HG03439 (cell line): ENCODE measurements around the gene MYO3B.

Source experiments
- ATAC-seq: cut with Tn5 transposase; IDR thresholded peaks from one replicate; pipeline ENCODE4 v1.9.1; 2021; ENCODE audit warnings: mild to moderate bottlenecking, moderate library complexity; ENCODE audit not compliant: unreplicated experiment

MYO3B gene

DNA sequence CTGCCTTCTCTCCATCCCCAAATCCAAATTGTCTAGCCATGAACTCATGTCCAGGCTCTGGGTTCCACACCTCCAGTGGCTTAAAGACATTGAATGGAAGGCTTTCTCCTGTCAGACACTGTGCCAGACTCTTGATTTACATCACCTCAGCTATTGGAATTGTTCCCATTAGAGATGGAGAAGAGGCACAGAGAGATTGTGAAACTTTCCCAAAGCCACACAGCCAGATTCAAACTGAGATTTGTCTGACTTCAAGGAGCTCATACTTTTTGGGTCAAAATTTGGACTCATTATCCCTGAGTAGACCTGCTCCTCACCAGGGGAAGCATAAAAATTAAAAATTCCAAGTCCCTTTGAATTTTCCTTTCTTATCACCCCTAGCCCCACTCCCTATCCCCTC, 18.9 kb upstream of the MYO3B start:
- no peak for ATAC-seq

DNA sequence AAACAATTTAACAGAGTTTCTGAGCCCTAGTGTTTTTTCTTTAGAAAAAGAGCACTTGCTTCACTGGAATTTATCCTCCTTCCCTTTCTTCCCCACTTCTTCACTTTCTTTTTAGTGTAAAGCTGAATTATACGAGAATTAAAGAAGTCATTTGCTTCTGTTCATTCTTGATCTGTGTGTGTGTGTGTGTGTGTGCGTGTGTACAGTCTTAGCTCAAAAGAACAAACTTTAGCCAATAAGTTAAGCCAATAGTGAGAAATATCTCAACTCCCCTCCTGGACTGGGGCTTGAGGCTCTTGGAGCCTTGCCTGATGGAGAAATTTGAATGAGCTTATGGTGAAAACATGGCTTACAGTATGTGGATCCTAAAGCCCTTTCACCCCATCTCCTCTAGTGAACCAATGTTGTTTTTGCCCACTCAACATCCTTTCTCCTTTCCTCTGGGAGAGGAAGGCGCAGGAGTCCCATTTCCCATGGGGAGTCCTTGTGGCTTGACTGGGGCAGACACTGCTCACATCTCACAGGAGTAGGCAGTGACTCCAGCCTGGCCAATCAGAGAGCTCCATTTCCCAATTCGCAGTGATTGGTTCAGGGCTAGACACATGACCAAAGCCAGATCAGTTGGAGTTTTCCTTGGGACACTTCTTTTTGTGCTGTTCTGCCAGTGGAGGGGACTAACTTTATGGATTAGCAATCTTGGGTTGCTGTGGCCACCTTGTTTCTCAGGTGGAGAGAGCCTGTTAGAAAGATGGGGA, 16.3 kb upstream of the MYO3B start:
- no peak for ATAC-seq

DNA sequence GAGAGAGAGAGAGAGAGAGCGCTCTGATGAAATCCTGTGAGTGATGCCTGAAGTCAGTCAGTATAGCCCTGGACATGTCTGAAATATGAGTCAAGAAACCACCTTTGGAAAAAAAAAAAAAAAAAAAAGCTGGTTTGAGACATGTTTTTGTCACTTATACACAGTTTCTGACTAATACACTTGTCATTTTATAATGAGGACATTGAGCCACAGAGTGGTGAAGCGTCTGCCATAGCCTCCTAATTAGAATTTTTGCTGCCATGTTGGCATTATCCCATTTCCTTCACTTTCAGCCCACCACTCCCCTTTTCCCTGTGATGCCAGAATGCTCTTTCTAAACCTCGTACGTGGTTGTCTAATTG, 15.7 kb upstream of the MYO3B start:
- ATAC-seq = no peak

DNA sequence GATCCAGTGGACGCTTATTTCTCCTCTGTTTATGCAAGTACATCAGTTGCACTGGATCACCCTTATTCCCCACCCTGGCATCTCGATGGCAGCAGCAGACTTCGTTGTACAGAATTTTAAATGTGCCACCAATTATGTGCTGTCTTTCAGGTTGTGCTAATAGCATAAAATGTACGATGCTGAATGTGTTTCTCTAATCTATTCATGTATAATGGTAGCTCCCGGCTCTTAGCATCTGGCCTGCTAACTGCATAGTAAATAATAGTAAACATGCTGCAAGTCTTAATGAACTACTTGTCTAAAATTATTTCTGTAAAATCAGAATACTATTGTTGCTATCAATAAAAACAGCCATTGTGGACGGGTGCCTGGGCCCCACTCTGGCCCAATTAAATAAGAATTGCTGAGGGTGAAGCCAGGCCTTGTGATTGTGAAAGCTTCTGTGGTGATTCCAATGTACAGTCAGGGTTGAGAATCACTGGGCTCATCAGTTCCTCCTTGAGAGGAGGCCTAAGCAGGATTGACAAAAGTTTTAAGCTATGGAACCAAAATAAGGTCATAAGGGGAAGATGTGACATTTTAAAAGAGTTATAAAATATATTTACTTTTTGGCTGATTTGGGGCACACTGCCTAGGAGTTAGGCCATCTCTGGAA, 14.4 kb upstream of the MYO3B start:
- no peak for ATAC-seq

DNA sequence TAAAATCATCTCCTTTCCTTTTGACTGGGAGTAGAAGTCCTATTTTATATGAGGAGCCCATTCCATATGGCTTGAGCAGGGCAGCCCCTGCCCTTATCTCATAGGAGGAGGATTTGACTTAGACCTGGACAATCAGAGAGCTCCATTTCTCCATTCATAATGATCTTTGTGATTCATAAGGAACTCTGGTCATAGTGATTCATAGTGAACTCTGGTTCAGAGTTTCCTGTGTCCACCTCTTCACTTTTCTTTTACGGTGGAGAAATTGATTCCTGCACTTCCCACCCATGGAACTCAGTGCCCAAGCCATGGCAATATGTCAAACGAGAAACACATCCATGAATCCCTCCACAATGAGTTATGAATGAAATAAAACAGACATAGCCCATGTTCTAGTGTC, 12.8 kb upstream of the MYO3B start:
- no peak for ATAC-seq

DNA sequence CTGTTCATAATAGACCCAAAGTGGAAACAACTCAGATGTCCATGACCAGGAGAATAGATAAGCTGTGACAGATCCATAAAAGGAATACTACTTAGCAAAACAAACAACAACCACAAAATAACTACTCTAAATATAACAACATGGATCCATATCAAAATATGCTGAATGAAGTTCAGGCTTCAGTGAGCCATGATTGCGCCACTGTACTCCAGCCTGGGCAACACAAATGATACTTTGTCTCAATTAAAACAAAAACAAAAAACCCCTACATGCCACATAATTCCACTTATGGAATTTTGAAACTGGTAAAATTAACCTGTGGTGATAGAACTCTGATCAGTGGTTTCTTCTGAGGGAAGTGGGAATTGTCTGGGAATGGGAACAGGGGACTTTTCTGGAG, 11.2 kb upstream of the MYO3B start:
- no peak for ATAC-seq

DNA sequence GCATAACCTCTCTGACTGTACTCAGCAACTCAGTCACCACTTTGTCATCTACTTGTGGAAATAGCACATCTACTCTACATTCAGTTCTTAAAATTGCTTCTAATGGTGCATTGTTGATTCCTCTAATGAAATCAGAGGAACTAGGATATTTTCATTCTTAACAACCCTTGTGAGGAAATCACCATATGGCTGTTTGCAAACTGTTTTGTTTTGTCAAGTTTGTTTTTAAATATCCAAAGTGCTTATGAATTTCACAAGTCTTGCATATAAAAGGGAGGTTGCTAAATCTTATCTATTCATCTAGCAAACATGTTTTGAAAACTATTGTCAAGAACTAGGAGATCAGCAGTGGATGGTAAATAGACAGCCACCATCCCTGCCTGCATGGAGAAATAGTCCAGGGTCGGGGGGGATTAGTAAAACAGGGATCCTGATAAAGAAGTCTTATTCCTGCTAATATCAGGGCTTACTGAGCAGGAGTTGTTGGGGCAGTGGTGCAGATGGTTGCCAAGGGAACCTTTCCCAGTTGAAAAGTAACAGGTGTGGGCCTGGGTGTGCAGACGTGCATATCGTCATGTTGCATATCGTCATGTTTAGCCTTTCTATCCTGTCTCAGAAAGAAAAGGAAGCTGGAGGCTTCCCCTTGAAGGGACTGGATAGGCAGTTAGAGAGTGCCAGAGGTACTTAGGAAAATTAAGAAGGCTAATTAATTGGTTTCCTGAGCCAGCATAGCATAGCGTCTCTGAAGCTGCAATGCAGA, 7.5 kb upstream of the MYO3B start:
- ATAC-seq = no peak

DNA sequence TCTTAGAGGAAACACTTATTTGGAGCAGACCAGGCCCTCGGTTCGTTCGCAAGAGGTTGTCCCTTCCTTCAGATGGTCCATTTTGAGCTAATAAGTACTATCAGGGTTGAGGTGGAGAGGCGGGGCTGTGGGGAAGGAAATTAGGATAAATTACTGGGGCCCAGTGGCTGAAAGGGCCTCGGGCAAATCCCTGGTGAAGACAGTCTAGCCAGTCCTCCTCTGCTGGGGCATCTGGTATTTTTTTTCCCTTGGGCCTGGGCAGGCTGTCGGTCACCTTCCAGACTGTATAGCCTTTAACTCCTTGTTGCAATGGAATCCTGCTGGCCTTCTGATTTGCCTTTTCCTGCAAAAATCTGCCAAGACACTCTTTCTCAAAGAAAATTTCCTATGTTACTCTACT, 1.7 kb upstream of the MYO3B start:
- no peak for ATAC-seq

DNA sequence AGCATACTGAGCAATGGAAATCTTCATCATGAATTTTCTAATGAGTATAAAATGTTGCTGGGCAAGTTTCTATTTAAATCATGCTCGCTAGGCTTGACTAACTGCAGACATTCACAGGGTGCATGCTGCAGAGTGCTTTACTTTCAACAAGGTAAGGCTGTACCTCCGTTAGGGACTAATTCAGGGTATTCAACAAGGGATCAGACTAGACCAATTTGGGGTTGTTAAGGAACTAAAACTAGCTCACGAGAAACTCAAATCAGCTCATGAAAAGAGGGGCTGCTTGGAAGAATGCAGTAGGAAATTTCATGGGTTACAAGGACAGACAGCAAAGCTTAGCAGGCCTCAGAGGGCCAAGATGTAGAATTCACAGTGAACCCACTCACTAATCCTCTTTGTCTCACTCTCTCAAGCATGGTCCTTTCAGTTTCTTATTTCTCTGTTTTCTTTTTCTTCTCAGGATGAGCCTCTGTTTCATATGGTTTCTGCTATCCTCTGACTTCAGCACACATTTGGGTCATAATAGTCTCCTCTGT, 2.2 kb downstream of the MYO3B start:
- peak; percentile 60 for ATAC-seq

DNA sequence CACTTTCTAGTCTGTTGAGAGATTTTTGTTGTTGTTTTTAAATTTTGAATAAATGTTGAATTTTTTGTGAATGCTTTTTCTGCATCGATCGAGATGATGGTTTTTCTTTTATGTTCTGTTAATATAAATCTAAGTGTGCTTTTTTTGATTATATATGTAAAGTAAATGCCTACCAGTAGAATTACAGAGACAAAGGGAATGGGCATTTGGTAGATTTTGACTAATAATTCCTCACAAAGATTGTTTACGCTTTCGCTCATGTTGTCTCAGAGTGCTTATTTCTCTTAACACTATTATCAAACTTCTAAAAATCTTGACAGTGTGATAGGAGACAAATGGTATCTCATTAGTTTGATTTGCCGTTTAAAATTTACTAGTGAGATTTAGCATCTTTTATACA, 3.7 kb downstream of the MYO3B start:
- no peak for ATAC-seq

DNA sequence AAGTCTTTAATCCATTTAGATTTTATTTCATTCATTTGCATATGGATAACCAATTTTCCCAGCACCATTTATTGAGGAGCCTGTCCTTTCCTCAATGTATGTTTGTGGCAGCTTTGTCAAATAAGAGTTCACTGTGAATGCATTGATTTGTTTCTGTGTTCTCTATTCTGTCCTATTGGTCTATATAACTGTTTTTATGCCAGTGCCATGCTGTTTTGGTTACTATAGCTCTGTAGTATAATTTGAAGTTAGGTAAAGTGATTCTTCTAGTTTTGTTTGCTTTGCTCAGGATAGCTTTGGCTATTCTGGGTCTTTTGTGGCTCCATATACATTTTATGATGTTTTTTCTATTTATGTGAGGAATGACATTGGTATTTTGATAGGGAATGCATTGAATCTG, 7.4 kb downstream of the MYO3B start:
- no peak for ATAC-seq

DNA sequence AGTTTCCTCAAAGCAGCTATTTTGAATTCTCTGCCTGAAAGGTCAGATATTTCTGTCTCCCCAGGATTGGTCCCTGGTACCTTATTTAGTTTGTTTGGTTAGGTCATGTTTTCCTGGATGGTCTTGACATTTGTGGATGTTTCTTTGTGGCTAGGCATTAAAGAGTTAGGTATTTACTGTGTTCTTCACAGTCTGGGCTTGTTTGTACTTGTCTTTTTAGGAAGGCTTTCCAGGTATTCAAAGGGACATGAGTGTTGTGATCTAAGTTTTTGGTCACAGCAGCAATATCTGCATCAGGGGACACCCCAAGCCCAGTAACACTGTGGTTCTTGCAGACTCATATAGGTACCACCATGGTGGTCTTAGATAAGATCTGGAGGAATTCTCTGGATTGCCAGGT, 11.8 kb downstream of the MYO3B start:
- no peak for ATAC-seq

DNA sequence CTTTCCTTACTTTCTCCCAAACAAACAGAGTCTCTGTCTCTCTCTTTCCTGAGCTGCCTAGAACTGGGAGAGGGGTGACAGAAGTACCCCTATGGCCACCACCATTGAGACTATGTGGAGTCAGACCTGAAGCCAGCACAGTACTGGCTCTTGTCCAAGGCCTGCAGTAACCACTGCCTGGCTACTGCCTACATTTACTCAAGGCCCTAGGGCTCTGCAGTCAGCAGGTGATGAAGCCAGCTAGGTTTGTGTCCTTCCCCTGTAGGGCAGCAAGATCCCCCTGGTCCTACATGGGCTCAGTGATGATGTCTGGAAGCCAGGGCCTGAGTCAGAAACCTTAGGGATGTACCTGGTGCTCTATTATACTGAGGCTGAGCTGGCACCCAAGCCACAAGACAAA, 12.2 kb downstream of the MYO3B start:
- no peak for ATAC-seq

DNA sequence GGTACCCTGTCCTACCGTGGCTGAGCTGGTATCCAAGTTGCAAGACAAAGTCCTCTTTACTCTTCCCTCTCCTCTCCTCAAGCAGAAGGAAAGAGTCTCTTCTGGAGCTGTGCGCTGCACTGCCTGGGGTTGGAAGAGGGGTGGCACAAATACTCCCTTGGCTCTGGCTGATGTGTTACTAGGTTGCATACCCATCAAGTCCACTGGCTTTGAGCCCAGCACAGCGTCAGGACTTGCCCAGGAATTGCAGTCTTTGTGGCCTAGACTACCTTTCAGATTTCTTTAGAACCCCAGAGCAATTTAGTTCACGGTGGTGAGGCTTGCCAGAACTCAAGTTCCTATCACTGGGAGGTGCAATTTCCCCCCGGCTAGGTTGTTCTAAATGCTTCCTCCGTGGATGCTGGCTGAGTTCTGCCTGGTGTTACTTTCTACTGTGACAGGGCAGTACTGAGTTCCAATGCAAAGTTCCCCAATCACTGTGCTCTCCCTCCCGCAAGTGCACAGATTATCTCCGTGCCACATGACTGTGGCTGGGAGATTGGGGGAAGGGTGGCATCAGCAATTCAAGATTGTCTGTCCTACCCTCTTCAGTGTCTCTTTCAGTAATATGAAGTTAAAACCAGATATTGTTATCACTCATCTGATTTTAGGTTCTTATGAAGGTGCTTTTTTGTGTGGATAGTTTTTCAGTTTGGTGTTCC, 13.4 kb downstream of the MYO3B start:
- ATAC-seq = no peak

DNA sequence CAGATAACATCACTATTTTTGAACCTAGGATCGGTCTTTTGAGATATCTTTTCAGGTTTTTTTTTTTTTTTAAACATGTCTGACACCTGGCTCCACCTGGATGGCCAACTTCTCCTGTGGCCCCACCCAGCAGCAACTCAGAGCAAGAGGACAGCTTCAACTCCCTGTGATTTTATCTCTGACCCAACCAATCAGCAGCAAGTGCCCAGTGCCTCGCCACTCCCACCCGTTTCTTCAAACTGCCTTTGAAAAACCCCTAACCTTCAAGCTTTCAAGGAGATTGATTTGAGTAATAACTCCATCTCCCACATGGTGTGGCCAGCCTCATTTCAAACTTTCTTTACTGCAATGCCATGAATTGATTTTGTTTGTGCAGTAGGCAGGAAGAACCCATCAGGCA, 19.0 kb downstream of the MYO3B start:
- ATAC-seq = no peak

DNA sequence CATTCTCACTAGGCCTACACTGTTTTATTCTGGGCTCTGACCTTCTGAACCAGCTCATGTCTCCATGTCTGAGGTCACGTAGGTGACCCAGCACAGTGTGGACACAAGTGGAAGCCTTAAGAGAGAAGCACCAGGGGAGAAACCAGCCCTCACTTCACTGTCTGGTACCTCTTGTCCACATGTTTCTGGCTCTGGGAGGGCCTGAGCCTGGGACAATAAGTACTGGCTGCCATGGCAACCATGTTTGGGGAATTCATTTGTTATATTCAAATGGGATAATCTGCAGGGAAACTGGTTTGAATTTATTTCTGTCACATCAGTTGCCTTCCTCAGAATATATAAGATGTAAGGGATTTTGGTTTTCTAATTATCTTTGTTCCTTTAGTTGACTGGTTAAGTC, 23.3 kb downstream of the MYO3B start:
- ATAC-seq = no peak

DNA sequence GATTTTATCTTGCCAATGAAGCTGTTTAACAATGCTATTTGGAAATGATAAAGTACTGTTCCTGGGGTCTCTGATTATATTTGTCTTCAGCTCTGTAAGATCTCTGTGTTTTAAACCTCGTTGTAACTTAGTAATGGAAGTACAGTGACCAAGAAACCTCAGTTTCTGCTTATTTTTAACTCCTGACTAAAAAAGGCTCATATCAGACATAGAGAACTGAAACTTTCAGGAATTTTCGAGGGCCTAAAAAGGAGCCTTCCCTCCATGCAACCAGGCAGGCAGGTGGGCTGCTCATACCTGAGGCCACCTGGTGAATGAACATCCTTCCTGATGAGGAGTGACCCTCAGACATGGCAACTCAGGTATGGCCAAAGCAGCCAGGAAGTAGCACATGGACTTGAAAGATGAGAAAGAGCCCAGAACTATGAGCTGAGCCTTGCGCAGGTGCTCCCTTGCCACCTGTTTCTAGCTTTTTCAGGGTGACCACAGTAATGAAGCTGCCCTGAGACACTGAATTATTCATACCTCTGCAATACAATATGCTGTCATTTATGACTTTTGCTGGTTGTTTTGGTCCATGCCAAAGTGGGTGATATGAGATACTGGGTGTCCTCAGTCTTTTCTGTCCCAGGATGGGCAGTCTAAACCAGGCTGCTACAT, 23.9 kb downstream of the MYO3B start:
- ATAC-seq = no peak

DNA sequence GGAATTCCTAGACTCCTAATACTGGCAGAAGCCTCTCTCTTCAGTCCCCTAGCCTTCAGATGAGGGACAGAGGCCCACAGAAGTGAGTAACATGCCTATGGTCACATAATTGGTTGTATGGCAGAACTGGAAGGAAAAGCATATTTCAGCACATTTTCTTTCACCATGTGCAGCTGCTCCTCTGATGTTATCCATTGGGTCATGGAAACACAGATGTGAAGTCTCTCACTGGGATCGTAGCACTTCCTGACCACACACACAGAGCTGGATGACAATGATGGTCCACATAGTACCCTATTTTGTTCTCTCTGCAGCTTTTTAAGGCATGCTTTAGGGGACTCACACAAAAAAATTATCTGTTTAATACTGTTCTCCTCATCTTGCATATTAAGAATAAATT, 24.5 kb downstream of the MYO3B start:
- ATAC-seq = no peak

DNA sequence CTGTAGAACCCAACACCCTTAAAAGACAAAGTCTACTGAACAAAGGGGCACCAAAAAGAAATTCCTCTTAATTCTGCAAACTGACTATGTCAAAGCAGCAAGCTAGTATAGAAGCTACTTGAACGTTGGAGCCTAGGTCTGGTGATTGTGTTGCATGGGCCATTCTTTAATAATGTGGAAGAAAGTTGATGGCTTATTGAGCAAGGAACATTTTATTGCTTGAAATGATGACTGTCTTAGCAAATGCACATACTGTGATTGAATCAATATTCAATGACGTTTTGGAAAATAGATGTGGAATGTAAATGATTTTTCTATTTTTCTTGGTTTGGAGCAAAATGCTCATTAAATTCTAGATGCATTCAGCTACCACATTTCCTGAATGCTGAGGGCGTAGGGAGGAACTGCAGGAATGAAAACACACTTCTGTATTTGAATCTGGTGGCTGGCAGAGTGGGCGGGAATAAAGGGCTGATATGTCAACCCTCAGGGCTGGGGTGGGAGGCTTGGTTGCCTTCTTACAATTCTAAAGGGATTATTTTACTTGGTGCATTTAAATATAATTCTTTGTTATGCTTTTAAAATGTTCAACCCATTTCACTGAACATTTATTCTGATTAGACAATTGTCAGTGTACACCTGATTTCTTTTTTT, 26.5 kb downstream of the MYO3B start:
- no peak for ATAC-seq

DNA sequence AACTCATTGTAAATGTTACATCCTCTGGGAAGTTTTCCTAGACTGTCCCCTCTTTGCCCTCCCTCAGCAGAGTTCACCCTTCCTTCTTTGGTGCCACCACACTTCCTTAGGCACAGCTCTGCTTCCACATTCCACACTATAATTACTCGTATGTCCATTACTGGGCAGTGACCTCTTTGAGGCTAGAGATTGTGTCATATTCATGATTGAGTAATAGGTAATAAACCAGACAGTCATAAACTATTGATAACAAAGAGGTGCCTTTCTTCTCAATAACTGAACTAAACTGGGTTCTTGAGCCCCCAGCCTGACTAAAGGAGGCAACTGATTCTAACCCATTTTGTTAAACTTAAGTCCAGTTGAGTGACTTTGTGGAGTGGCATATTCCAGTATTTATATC, 28.3 kb downstream of the MYO3B start:
- no peak for ATAC-seq
